K562 (cell line): ENCODE measurements around the gene ABCB4.

Experiments used
- ATF7 ChIP-seq: fragments of 450-650 bp; IDR thresholded peaks from 2 replicates; pipeline ENCODE4 v1.7.1; 2014; ENCODE audit warnings: mild to moderate bottlenecking, moderate library complexity
- CBX2 ChIP-seq: fragments of 200-600 bp; sonication (generic); IDR thresholded peaks from one replicate; pipeline ENCODE4 v1.6.1; 2012; ENCODE audit warnings: mild to moderate bottlenecking, low read length, inconsistent platforms; ENCODE audit not compliant: insufficient read depth, poor library complexity, severe bottlenecking
- FOXJ3 ChIP-seq: sonication (generic); formaldehyde crosslinking; IDR thresholded peaks from 2 replicates; pipeline ENCODE4 v1.4.0; 2020; ENCODE audit warnings: mild to moderate bottlenecking, missing genetic modification reagents
- FOXM1 ChIP-seq, 2 experiments: fragments of 450-650 bp in 1 of 2; sonication (generic) in 1 of 2; formaldehyde crosslinking in 1 of 2; IDR thresholded peaks; 2 replicates each; pipeline versions ENCODE4 v1.6.1 to v1.9.0; 2017 to 2022; ENCODE audit warnings: low read depth in 2 of 2, mild to moderate bottlenecking in 2 of 2, missing genetic modification reagents in 1 of 2, moderate library complexity in 1 of 2
- MAFK ChIP-seq: IDR thresholded peaks from 2 replicates; pipeline ENCODE4 v1.6.1; 2011; ENCODE audit warnings: low read length, improper control_type of control experiment
- POLR2AphosphoS2 ChIP-seq: IDR thresholded peaks from 2 replicates; pipeline ENCODE4 v1.6.1; 2012; ENCODE audit warnings: low read length, improper control_type of control experiment
- POLR2AphosphoS5 ChIP-seq: IDR thresholded peaks from 2 replicates; pipeline ENCODE4 v1.6.1; 2011; ENCODE audit warnings: mild to moderate bottlenecking, low read depth, low read length, moderate library complexity; ENCODE audit not compliant: control insufficient read depth, insufficient read depth
- SNRNP70 ChIP-seq: fragments of 200-400 bp; formaldehyde crosslinking; optimal IDR thresholded peaks from 2 replicates; pipeline ENCODE3; 2017; ENCODE audit warnings: low read depth, low read length
- ZNF830 ChIP-seq: fragments of 250-450 bp; sonication (Bioruptor Pico); IDR thresholded peaks from 2 replicates; pipeline ENCODE4 v1.5.0; 2021; ENCODE audit warnings: mild to moderate bottlenecking

GRCh38 chr7:87432536-87432935 lies 42.9 kb downstream of the ABCB4 start:
- no peak for TF ChIP-seq POLR2AphosphoS5
- no peak for TF ChIP-seq ATF7
- no peak for TF ChIP-seq CBX2
- no peak for TF ChIP-seq SNRNP70
- TF ChIP-seq POLR2AphosphoS2 = no peak
- TF ChIP-seq MAFK = no peak
- no peak for TF ChIP-seq ZNF830
- TF ChIP-seq FOXJ3 (CRISPR knock-in tag) = no peak
- no peak for TF ChIP-seq FOXM1 (IDR thresholded peaks at IDR 0.05; ENCODE audit: low read depth)
- TF ChIP-seq FOXM1 (CRISPR knock-in tag; IDR thresholded peaks at IDR 0.05; ENCODE audit: low read depth) = no peak
